AG04449 (cell line): ENCODE results near the gene TBCCD1.

ENCODE experiments used
- CTCF ChIA-PET: fragments of 350-600 bp; formaldehyde crosslinking; extraction: SDS; loops from one replicate; lab custom pipeline; 2021; ENCODE audit warnings: antibody characterized with exemption; lab: Yijun Ruan, JAX
- POLR2A ChIA-PET: fragments of 400-600, 350-600 bp; formaldehyde crosslinking; extraction: SDS; loops from one replicate; lab custom pipeline; 2020; ENCODE audit warnings: antibody characterized with exemption, inconsistent platforms; lab: Yijun Ruan, JAX
- DNase-seq: peaks from one replicate; pipeline ENCODE4 v3.0.0-alpha.2; 2010; ENCODE audit warnings: low read depth, low spot score
- H3K4me3 ChIP-seq: 2 replicates; pipeline ENCODE4 v1.5.1; 2011; ENCODE audit warnings: low read depth, mild to moderate bottlenecking, control low read depth, low read length
- TF ChIP-seq, protein P1 (sequence below): IDR thresholded peaks from one replicate; pipeline ENCODE4 v1.5.1; 2011; ENCODE audit warnings: mild to moderate bottlenecking, moderate library complexity, low read length, control low read depth, inconsistent platforms; ENCODE audit not compliant: insufficient read depth; ENCODE audit errors: missing control alignments

Gene TBCCD1, protein sequence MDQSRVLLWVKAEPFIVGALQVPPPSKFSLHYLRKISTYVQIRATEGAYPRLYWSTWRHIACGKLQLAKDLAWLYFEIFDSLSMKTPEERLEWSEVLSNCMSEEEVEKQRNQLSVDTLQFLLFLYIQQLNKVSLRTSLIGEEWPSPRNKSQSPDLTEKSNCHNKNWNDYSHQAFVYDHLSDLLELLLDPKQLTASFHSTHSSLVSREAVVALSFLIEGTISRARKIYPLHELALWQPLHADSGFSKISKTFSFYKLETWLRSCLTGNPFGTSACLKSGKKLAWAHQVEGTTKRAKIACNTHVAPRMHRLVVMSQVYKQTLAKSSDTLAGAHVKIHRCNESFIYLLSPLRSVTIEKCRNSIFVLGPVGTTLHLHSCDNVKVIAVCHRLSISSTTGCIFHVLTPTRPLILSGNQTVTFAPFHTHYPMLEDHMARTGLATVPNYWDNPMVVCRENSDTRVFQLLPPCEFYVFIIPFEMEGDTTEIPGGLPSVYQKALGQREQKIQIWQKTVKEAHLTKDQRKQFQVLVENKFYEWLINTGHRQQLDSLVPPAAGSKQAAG

DNA sequence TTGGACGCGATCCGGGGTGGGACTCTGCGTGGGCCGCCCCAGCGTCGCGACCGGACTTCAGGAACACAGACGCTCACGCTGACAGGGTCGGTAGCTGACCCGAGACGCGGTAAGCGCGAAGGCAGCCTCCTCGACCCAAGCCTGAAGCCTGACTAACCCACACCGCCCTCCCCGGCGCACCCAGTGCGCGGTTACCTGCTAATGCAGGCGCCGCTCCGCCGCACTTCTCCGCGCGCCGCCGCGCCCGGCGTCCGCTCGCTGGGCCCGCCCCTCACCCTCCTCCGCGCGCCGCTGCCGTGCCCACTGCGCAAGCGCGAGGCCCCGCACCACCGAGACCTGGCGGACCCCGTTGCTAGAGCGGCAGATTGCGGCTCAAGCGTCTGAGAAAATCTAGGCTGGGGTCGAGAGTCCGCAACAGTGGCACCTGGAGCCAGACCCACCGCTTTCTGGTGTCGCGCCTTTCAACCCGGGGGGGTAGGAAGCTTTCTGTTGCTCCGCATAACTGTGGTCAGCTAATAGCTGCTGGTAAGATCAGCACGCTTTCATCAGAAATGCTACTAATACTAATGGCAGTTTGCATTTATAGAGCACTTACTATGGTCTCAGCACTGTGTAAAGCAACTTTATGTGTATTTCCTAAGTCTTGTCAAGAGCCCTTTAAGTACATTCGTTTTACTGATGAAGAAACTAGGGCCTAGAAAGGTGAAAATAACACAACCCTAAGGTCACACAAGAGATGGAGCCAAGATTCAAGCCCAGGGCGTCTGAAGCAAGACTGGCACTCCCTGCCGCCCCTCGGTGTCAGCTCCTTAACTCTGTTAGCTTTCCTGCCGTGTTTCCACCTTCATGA lies at the start of gene TBCCD1:
Gene TBCCD1 (minus strand): TSS at position 268 of the 850 bp plus-strand sequence. CDS start 3,010 bp downstream, outside the sequence.
- H3K4me3 ChIP-seq = peak within 1 kb of the TSS; percentile 94
- CTCF ChIA-PET = interaction anchor here (1.0 to 7.1 kb wide), 7 partner anchors 11 to 584 kb away, joined by 3 to 60 read pairs (median 8); no protein-coding TSS in a partner anchor
- DNase-seq = no peak
- POLR2A ChIA-PET = no interaction called here
- TF ChIP-seq, protein P1, sequence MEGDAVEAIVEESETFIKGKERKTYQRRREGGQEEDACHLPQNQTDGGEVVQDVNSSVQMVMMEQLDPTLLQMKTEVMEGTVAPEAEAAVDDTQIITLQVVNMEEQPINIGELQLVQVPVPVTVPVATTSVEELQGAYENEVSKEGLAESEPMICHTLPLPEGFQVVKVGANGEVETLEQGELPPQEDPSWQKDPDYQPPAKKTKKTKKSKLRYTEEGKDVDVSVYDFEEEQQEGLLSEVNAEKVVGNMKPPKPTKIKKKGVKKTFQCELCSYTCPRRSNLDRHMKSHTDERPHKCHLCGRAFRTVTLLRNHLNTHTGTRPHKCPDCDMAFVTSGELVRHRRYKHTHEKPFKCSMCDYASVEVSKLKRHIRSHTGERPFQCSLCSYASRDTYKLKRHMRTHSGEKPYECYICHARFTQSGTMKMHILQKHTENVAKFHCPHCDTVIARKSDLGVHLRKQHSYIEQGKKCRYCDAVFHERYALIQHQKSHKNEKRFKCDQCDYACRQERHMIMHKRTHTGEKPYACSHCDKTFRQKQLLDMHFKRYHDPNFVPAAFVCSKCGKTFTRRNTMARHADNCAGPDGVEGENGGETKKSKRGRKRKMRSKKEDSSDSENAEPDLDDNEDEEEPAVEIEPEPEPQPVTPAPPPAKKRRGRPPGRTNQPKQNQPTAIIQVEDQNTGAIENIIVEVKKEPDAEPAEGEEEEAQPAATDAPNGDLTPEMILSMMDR = no peak

- no peak for DNase-seq
- TF ChIP-seq, protein P1 = no peak
- H3K4me3 ChIP-seq = no peak overlapping the region
- POLR2A ChIA-PET = interaction anchor here (1.9 to 2.0 kb wide), 2 partner anchors 168 to 205 kb away, joined by 11 to 49 read pairs; partner anchors contain the start of gene EIF4A2
- CTCF ChIA-PET = interaction anchor here (0.7 to 8.8 kb wide), 35 partner anchors 8 to 1099 kb away, joined by 3 to 193 read pairs (median 6); partner anchors contain the start of genes DNAJB11, EIF4A2 and RFC4
Measured at GRCh38 chr3:186616299-186616617, 49.1 kb upstream of the TBCCD1 start.

GRCh38 chr3:186614597-186615483 lies 47.7 kb upstream of the TBCCD1 start:
- no peak overlapping the region for H3K4me3 ChIP-seq
- no peak for DNase-seq
- ChIA-PET CTCF (interaction anchor here (0.6 to 8.8 kb wide), 42 partner anchors 9 to 1102 kb away, joined by 3 to 193 read pairs (median 5); partner anchors contain the start of genes CRYGS, DNAJB11, EIF4A2 and FETUB), POLR2A (interaction anchor here (1.0 to 2.6 kb wide), 2 partner anchors 169 to 176 kb away, joined by 3 to 15 read pairs; partner anchors contain the start of gene EIF4A2)
- TF ChIP-seq, protein P1 = peak; percentile 95

- CTCF ChIA-PET = interaction anchor here (0.6 to 8.8 kb wide), 35 partner anchors 10 to 1102 kb away, joined by 3 to 193 read pairs (median 7); partner anchors contain the start of genes CRYGS, DNAJB11, EIF4A2 and FETUB
- DNase-seq = no peak
- TF ChIP-seq, protein P1 = no peak
- POLR2A ChIA-PET = interaction anchor here (1.0 to 2.6 kb wide), 2 partner anchors 169 to 177 kb away, joined by 3 to 15 read pairs; partner anchors contain the start of gene EIF4A2
- H3K4me3 ChIP-seq = no peak overlapping the region
Measured at GRCh38 chr3:186614266-186614596, 47.1 kb upstream of the TBCCD1 start.

DNA sequence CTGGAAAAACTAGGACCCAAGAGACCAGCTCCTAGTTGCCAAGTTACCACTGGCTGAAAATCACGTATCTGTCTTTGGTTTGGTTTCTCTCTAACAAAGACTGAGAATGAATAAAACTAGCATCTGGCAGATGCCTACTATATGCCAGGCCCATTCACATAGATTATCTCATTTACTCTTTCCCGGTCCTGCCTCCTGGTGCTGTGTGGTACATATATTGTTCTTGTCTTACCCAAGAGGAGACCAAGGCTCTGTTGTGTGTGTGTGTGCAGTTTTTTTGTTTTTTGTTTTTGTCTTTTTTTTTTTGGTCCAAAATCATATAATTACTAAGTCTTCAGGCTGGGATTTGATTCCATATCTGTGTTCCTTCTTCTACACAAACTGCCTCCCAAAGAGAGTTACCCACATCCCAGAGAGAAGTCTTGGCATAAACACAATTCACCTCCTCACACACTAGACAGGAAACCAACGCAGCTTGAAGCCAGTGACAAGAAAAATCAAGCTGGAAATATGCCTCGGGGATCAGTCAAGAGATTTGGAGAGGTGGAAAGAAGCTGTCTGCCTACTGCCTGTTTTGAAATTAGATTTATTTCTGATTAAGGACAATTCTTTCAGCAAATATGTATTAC lies 46.6 kb upstream of the TBCCD1 start:
- POLR2A ChIA-PET = interaction anchor here (2.6 kb wide), 1 partner anchor 170 kb away, joined by 15 read pairs; the partner anchor contains the start of gene EIF4A2

More for the DNA sequence above, 46.6 kb upstream of the TBCCD1 start:
- TF ChIP-seq, protein P1 = no peak
- no peak for DNase-seq
- no peak overlapping the region for H3K4me3 ChIP-seq
- CTCF ChIA-PET = interaction anchor here (0.6 to 8.8 kb wide), 24 partner anchors 11 to 1103 kb away, joined by 3 to 193 read pairs (median 14); partner anchors contain the start of genes CRYGS, DNAJB11, EIF4A2 and FETUB
